ENCODE data around the gene USP46. TPM values are rescaled to one million over a fixed set of nuclear protein-coding genes. Genes with fewer than 3 reads are reported as not detected.
A peak's percentile ranks its signal among the peaks of the same experiment; 100 is the strongest.

USP46 gene
- total RNA-seq, 6 experiments from 2014 or later, result 4.0 to 5.7 (median 4.9) TPM

- Histone ChIP-seq H3K27ac (no peak overlapping the region), H3K27me3 (no peaks in the 10 kb centered on the region), H3K4me1 (no peaks in the 10 kb centered on the region), H3K4me3 (no peak overlapping the region), H3K9me3 (no peaks in the 10 kb centered on the region), H3K36me3 (no peaks in the 10 kb centered on the region)
- DNase-seq, result no peak
- intact Hi-C loops (cut with DNase I), result no loop called here
- no peak for TF ChIP-seq POLR2A (IDR thresholded peaks at IDR 0.05)
- TF ChIP-seq CTCF (IDR thresholded peaks at IDR 0.05), result no peak
- WGBS (ENCODE audit: insufficient coverage, low coverage, low lambda C conversion rate, missing lambda C conversion rate), result 87% methylated on average over 5 of the region's 6 CpGs
- no peak for ATAC-seq
Observed at GRCh38 chr4:52611030-52611555, 48.0 kb downstream of the USP46 start.

GRCh38 chr4:52606726-52607125 lies 52.4 kb downstream of the USP46 start:
- WGBS (ENCODE audit: insufficient coverage, low coverage, low lambda C conversion rate, missing lambda C conversion rate), result 83% methylated on average over 2 of the region's 2 CpGs
- Histone ChIP-seq H3K4me1 (peaks cover 0 to 13% (median 3%) of the 10 kb centered on the region in 4 donors), H3K9me3 (no peaks in the 10 kb centered on the region), H3K27me3 (no peaks in the 10 kb centered on the region), H3K36me3 (no peaks in the 10 kb centered on the region), H3K4me3 (no peak overlapping the region), H3K27ac (no peak overlapping the region)
- ATAC-seq, result no peak
- DNase-seq, result no peak
- intact Hi-C loops (cut with DNase I), result no loop called here
- TF ChIP-seq CTCF (IDR thresholded peaks at IDR 0.05) (no peak), POLR2A (IDR thresholded peaks at IDR 0.05) (no peak)

GRCh38 chr4:52606040-52606439 lies 53.1 kb downstream of the USP46 start:
- H3K4me1 ChIP-seq, result peaks cover 0 to 13% (median 3%) of the 10 kb centered on the region in 4 donors
- no peak overlapping the region for H3K4me3 ChIP-seq
- H3K9me3 ChIP-seq, result no peaks in the 10 kb centered on the region
- no peaks in the 10 kb centered on the region for H3K36me3 ChIP-seq
- no peaks in the 10 kb centered on the region for H3K27me3 ChIP-seq
- no peak overlapping the region for H3K27ac ChIP-seq
- 41% methylated on average over 2 of the region's 2 CpGs for WGBS (ENCODE audit: insufficient coverage, low coverage, low lambda C conversion rate, missing lambda C conversion rate)
- DNase-seq (peak in 1 of 3 donors; percentile 57), ATAC-seq (peak; percentile 93 to 99 (median 96))
- intact Hi-C loops (cut with DNase I), result no loop called here
- TF ChIP-seq POLR2A (IDR thresholded peaks at IDR 0.05) (no peak), CTCF (IDR thresholded peaks at IDR 0.05) (no peak)

- Histone ChIP-seq H3K4me1 (peaks cover 0 to 13% (median 3%) of the 10 kb centered on the region in 4 donors), H3K4me3 (no peak overlapping the region), H3K9me3 (no peaks in the 10 kb centered on the region), H3K36me3 (no peaks in the 10 kb centered on the region), H3K27me3 (no peaks in the 10 kb centered on the region), H3K27ac (no peak overlapping the region)
- DNase-seq, result no peak
- 22% methylated on average over 3 of the region's 3 CpGs for WGBS (ENCODE audit: insufficient coverage, low coverage, low lambda C conversion rate, missing lambda C conversion rate)
- no peak for TF ChIP-seq POLR2A (IDR thresholded peaks at IDR 0.05)
- no peak for TF ChIP-seq CTCF (IDR thresholded peaks at IDR 0.05)
- intact Hi-C loops (cut with DNase I), result no loop called here
- ATAC-seq, result peak in 2 of 4 donors; percentile 16 to 38
Observed at GRCh38 chr4:52604215-52604614, 54.9 kb downstream of the USP46 start.
